Dedifferentiated amniotic fluid mesenchymal stem cell (primary cell): ENCODE data around the gene EHD3.

ENCODE experiments used
- DNase-seq: peaks from one replicate; pipeline ENCODE4 v3.0.0-alpha.2; 2016; ENCODE audit errors: extremely low spot score

EHD3 gene

DNA sequence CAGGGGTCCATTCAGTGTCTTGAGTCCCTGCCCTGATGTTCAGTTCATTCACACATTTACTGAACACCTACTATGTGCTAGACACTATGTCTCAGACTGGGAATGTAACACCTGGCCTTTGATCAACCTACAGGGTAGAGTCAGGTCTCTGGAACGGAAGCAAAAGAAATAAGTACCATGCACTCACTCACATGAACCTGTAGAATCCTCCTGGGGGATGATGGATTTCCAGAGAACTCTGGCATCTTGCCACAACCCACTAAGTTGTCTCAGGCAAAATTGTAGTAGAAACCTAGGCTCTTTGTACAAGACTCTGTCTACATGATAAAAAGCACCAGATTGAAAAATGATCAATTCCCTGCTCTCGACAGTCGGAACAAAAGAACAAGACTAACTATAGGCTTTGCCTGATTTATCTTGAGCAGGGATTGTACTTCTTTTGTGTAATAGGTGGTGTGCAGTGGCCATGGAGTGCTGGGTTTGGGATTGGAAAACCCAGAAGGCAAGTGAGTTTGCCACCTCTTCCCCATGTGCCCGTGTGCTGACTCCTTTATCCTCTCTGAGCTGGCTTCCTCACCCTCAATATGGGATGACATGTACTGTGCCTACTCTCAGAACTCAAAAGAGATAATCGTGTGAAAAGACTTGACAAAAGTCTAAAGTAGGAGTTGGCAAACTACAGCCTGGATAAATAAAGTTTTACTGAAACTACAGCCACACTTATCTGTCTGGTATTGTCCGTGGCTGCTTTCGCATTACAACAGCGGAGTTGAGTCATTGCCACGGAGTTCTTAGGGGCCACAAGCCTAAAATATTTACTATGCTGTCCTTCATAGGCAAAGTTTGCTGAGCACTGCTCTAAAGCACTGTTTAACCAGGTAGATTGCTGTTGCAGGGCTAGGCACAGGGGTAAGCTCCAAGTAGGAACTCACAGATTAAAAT, 21.0 kb upstream of the EHD3 start:
- no peak for DNase-seq

DNA sequence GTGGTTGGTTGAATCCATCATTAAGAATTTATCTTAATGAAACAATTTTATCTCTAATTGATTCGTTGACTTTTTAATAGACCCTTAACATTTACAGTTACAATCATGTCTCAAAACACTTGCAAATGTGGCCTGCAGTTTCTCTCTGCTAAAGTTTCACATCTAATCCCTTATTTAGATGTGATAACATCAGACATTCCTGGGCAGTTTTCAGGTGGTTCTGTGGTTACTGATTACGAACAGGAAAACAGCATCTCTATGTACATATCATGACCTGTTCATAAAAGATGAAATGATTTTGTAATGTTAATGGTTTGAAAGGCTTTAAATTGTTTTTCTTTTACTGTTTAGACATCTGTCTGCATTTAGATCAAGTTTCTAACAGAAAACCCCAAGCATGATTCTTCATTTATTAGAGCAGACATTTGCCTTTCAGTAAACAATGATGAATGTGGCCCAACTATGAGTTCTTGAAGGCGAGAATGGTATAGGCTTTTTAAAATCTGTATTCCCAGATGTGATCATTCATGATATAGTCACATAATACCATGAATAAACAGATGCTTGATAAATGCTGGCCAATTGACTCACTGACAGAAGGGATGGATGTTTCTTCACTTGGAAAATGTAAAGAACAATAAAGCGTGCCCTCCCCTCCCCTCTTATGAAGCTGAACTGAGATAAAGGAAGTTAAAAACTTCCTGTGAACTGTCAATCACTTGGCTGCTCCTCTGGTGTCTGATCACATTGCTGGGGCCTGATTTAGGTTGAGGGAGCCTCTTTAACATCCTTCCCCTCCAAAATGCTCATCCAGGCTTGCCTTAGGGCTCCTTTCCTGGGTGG, 20.1 kb upstream of the EHD3 start:
- DNase-seq, result no peak

DNA sequence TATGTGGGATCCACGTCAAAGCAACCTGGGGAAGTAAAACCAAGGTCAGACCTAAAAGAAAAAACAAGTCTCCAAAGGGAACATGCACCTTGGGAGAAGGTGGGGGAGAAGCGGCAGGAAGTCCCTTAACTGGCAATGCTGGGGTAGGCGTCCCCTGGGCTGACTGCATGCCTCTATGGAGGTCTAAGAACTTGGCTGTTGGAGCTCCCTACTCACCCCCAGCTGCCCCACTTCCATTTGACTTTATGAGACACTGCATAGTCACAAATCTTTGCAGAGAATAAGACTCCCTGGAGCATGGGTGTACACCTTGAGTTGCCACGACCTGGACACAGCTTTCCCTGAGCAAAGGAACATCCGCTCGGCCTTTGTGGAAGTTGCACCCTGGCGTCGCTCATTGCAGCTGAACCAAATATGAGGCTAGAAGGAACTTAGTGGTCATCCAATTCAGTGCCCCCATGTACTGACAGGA, 19.5 kb upstream of the EHD3 start:
- no peak for DNase-seq

DNA sequence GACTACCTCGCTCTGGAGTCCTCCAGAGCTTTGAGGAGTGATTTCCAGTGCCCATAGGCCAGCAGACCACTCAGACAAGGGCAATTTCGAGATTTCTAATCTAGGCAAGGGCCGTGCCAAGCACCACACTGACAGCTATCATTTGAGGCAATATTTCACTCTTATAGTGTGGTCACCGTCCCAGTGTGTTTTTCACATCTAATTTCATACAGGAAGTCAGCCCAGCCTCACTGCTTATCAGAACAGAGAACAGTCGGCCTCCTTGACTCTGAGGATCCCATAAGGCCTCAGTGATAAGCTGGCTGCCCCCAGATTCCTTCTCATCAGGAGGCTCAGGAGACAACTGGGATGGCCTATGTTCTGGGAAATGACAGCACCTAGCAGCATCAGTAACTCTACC, 17.2 kb upstream of the EHD3 start:
- DNase-seq, result no peak

DNA sequence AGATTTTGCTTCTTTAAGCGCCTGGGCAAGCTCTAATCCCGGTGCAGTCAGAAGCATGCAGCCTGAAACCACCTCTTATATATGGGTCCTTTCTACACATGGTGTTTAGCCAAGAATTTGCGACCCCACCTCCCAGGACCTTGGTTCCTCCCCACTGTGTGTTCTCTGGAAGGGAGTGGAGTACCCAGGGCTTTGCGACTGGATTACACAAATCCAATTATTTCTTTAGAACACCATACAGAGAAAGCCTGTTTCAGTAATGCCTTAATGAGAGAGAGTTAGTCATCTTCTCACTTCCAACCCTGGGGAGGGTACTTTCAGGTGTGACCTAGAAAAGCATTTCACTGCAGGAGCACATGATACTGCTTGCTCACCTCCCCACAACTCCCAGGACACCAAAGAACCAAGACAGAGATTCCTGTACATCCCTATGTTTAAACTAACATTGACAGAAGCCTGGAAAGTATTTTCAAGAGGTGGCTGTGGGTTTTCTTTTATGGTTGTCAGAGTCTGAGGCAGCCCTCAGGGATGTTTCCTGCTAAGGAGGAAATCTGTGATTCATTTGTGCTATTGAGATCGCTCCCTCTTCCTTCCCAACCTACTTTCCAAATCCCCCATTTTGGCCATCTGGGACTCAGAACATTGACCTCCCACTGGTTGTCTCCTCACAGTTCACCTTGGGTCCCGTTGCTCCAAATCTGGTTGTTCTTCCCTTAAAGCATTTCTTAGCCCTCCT, 16.3 kb upstream of the EHD3 start, which contains the start of gene CAPN14:
CAPN14 (minus strand) TSS at position 51 of the 736 bp plus-strand sequence. CDS start 12,068 bp downstream, outside the sequence.
- no peak for DNase-seq

DNA sequence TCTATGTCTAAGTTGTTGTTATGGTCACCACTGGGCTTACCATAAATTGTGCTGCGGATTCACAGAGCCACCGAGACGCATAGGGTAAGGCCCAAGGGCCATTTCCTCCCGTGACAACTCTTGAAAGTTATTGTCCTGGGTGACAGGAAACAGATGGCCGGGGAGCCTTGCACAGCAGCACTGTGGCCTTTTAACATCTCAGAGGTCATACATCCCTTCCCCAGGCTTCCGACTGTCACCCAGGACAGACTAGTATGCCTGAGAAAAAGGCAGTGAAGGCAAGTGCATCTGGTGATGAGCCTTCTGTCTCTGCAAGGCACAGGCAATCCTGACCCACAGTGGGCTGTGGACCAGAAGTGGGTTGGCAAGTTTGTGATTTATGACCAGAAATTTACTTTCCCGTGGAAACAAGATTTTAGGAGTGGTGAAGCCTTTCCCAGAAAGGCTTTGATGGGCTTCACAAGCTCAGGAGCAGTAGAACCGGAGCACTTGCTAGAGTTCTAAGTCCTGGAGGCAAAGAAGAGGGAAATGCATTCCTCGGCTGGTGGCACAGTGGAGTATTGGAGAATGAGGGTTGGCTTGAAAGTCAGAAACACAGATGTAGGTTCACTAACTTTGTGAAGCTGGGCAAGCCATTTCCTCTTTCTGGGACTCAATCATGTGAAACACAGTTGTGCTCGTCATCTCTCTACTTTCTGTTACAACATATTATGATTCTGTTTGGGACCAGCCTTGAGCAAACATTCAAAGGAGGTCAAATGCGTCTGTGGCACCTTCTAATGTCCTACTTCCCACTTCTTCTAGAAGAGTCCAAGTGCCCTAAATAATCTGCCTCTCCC, 14.6 kb upstream of the EHD3 start:
- DNase-seq, result no peak

DNA sequence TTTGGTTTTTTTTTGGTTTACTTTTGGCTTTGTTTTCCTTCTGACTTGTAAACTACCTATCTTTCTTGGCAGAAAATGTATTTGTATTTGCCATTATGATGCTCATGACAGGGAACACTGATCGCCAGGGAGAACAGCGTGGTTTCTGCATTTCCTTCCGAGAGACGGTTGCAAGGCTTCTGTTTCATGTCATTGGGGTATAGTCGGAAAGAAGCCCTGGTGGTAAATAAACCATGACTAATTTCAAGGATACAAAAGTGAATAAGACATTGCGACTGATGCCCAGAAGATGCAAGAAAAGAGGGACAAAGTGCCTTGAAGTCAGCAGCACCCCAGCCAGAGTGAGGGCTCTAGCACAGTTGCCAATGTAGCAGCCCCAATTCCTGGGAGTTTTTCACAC, 12.4 kb upstream of the EHD3 start:
- DNase-seq, result no peak

DNA sequence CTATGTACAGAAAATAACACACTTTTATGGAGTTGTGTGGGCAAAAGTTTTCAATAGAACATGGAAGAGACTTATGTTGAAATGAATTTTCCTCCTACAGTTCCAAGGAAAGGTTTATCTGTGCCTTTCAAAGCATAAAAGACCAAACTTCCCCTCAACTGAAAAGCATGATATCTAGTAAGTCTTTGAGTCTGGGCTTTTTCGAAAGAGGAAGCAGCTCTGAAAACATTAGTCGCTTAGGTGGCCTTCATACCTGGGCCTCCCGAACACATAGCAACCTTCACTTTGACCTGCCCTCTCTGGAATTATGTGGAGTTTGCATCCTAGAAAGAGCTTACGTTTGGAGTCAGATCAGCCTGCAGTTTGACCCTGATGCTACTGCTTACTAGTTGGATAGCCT, 11.9 kb upstream of the EHD3 start:
- no peak for DNase-seq

DNA sequence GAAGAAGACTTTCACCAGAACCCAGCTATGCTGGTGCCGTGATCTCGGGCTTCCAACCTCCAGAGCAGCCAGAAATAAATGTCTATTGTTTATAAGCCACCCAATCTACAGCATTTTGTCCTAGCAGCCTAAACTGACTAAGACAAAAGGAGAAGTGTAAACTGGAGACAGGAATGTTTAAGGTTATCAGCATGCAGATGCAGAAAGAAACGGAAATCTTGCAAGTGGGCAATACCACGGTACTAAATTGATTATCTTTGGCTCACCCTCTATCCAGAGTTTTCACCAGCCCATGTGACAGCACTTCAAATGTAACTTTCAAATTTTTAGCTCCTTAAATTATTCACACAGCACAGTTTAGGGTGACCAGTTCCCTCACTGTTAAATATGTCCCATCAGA, 10.9 kb upstream of the EHD3 start:
- no peak for DNase-seq

DNA sequence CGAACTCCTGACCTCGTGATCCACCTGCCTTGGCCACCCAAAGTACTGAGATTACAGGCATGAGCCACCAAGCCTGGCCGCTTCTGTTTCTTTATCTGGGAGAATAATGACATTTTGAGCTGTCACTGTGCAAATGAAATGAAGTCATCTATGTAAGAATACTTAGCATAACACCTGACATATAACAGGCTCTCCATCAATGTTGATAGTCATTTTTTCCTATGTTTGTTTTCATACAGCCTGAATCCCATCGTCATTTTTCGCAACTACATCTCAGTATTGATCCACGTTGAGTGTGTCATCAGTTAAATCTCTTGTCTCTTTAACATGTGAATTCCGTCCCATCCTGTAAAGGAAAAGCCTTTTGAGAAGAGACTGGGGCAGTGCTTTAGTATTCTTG, 10.2 kb upstream of the EHD3 start:
- DNase-seq, result no peak

DNA sequence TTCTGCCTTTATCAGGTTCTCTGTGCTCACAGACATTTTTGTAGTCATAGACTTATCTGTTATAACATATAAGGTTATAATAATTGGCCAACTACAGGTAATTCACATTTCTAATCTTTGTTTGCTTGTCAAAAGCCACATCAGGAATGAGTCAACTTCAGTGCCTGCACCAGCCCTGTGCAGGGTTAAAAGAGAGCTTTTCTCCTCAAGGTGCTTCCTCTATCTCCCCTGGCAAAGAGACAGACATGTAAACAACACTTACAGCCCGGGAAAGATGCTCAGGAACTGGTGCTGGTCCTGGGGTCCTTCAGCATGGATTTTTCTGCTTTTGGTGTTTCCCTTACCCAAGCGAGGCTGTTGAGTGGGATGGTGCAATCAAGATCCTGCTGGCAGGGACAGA, 7.7 kb upstream of the EHD3 start:
- DNase-seq, result no peak

DNA sequence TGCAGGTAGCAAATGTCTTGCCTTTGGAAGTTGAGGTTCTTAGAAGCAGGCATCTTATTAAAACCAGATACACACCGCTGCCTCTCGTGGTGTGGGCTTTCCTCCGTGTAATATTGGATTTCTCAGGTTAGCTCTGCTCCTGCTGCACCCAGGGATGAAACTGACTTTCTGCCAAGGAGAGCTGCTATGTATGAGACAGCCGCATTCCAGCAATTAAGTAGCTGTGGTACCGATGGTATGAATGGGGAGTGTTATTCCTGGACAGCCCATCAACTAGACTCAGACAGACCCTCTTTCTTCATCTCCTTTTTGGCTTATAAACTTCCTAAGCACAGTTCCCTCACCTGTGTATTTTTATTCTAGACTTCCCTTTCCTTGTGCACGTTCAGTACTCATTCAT, 6.8 kb upstream of the EHD3 start:
- no peak for DNase-seq

DNA sequence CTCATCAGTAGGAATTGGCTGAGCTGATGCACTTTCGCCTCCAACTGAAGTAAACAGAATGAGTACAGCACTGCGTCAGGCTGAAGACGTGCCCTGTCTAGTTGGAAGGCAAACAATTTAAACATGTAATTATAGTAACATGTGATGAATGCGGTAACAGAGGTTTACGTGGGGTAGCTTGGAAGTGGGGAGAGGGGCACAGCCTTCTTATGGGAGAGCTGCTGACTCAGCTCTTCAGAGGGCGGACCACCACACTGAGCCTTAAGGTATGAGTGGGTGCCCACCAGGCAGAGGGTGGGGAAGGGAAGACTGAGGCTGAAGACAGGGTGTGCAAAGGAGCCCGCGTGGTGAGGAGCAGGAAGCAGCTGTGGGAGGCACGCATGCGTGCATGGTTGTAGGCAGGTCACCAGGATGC, 6.2 kb upstream of the EHD3 start:
- no peak for DNase-seq

DNA sequence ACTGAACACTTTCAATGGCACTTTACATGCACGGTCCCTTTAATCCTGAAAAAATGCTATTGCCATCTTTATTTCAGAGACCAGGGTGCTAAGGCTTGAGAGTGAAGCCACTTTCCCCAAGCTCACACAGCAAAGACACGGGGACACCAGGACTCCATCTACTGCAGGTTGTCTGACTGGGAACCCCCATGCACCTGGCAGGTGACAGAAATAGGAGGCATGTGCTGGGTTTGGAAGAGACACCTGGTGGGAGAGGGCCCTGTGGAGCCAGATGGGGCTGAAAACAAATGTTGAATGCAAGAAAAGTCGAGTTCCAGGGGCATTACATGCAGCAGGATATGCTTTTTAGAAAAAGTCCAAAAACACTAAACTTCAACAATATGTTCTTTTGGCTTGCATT, 5.2 kb upstream of the EHD3 start:
- DNase-seq, result no peak

DNA sequence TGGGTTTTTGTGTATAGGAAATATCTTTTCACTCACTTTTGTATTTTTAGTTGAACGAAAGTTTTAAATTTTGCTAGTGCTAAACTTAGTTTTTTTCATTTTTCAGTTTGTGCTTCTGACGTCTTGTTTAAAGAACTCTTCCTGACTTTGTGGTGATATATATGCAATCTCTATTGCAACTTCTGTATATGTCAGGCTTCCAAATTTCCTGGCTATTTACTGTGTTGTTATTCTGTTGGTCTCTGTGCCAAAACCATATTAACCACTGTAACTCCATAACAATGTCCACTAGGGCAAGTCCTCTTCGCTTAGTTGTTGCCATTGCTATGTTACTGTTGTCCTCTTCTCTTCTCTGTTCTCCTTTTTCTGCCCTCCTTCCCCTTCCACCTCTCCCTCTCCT, 3.2 kb upstream of the EHD3 start:
- no peak for DNase-seq

DNA sequence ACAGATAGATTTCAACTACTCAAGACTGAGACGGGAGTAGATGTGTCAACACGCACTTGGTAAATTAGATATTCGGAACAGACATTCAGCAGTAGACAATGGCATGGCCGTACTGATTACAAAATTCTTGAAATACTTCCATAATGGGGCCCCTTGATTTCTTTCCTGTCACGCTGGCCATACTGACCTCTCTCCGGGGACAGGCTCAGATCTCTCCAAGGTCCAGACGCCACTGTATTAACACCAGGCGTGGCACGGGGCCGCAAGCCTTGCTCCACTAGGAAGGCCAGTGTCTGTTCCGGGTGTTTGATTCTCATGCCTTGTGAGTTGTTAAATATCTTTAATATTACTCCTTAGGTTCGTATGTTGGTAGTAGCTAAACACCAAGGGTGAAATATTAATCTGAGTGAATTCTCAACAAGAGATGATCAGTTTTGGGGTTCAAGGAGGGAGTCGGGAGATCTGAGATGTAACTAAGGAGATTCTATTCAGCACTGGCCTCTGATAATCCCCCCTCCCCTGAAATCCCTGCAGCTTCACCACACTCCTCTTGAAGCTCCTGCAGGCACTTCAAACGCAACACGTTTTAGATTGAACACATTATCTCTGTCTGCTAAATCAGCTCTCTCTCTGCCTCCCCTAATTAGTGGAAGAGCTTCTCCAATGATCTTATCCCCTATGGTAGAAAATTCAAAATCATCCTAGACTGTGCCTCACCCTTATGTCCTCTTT, 2.2 kb upstream of the EHD3 start:
- no peak for DNase-seq

DNA sequence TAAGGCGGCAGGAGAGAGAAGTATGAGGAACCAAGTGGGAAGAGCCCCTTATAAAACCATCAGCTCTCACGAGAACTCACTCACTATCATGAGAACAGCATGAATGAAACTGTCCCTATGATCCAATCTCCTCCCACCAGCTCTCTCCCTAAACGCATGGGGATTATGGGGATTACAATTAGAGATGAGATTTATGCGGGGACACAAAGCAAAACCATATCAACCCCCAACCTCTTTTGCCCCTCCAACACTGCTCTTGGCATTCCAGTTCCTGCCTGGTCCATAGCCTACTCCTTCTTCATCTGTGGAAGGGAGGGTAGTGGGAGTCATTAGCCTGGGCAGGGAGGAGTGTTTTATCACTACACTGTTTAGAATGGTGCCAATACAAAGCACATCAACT, 1.4 kb upstream of the EHD3 start:
- no peak for DNase-seq

DNA sequence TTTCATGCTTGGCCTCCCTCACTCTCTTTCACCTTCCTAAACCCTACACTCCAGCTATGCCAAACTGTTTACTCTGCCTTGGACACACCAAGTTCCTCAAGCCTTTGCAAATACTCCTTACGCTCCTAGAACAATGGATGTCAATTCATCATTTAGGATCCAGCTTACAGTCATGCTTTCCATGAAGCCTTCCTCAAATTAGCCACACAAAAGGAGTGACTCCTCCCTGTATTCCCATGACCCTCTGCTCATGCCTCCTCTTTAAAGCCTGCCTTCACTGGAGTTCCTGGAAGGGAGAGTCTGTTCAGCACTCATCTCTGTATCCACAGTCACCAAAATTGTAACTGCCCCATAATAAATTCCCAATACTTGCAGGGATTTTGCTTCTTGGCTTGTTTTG, 721 bp upstream of the EHD3 start:
- DNase-seq, result no peak

DNA sequence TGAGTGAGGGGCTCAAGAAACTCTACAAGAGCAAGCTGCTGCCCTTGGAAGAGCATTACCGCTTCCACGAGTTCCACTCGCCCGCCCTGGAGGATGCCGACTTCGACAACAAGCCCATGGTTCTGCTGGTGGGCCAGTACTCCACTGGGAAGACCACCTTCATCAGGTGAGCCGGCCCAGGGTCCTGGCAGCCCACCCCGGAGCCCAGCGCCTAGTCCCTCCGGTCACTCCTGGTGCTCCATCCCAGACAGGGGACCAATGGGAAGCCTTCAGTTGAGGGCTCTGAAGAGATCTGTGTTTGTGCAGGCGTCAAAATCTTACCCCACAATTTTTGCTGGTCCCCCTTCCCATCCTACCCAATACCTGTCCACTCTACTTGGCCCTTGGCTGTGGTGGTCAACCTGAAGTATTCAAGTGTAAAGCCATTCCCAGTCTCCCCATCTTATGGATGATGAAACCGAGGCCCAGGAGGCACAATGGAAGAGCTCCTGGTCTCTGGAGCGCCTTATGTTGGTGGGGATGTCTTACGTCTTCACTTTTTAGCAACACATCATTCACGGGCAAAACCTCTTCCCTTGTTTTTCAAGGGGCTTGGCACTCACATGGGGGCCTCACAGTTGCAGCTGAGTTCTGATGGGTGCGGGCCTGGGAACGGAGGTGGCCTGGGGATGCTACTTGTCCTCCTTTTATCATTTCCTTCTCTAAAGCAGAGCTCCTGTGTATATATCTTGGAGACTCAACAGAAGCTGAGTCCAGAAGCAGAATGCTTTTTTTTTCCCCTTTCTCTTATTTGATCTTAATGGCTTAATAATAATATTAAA, 941 bp downstream of the EHD3 start:
- no peak for DNase-seq

DNA sequence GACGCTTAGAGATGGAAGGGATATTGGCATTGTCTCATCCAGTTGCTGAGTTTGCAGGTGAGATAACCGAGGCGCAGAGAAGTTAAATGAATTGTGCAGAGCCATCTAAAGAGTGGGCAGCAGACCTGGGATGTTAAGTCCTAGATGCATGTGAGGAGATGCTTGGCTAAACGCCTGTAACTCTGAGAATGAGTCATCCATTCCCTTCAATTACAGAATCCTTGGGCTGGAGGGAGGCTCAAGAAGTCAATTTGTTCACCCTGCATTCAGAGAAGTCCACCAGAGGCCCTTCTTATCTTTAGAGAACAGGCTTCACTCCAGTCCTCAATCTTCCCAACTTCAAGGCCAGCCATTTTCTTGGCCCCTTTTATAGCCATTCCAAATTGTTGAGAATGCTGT, 1.6 kb downstream of the EHD3 start:
- peak; percentile 91 for DNase-seq
